Epithelial cell of esophagus (primary cell): Measurements from ENCODE around the gene MPPED2.

Source experiments
- DNase-seq: peaks from one replicate; pipeline ENCODE4 v3.0.0; 2010; ENCODE audit warnings: low read depth
- H3K4me3 ChIP-seq: 2 replicates; pipeline ENCODE4 v1.5.1; 2011; ENCODE audit warnings: mild to moderate bottlenecking, low read length, control low read depth
- CTCF ChIP-seq: IDR thresholded peaks from 2 replicates; pipeline ENCODE4 v1.5.1; 2011; ENCODE audit warnings: low read depth, mild to moderate bottlenecking, low read length, control low read depth, inconsistent platforms; ENCODE audit not compliant: insufficient read depth; ENCODE audit errors: missing control alignments

MPPED2 gene

GRCh38 chr11:30412509-30412908 lies 173.6 kb downstream of the MPPED2 start:
- TF ChIP-seq CTCF = no peak
- no peak overlapping the region for H3K4me3 ChIP-seq
- no peak for DNase-seq

- TF ChIP-seq CTCF = no peak
- no peak overlapping the region for H3K4me3 ChIP-seq
- no peak for DNase-seq
Measured at GRCh38 chr11:30411383-30411782, 174.8 kb downstream of the MPPED2 start.

- no peak for DNase-seq
- no peak overlapping the region for H3K4me3 ChIP-seq
- no peak for TF ChIP-seq CTCF
Measured at GRCh38 chr11:30406978-30407762, 179.0 kb downstream of the MPPED2 start.

GRCh38 chr11:30405385-30405784 lies 180.8 kb downstream of the MPPED2 start:
- TF ChIP-seq CTCF = no peak
- no peak overlapping the region for H3K4me3 ChIP-seq
- no peak for DNase-seq

- H3K4me3 ChIP-seq = no peak overlapping the region
- no peak for DNase-seq
- no peak for TF ChIP-seq CTCF
Measured at GRCh38 chr11:30404136-30404535, 182.0 kb downstream of the MPPED2 start.

GRCh38 chr11:30395751-30396150 lies 190.4 kb downstream of the MPPED2 start:
- no peak for TF ChIP-seq CTCF
- no peak overlapping the region for H3K4me3 ChIP-seq
- DNase-seq = no peak

GRCh38 chr11:30393012-30393411 lies 193.1 kb downstream of the MPPED2 start:
- no peak overlapping the region for H3K4me3 ChIP-seq
- DNase-seq = no peak
- no peak for TF ChIP-seq CTCF
